WTC11 (cell line): ENCODE measurements around the gene NUP210.

ENCODE experiments used
- HMGA2 ChIP-seq: fragments of 250-450 bp; sonication (Bioruptor Pico); IDR thresholded peaks from 2 replicates; pipeline ENCODE4 v1.4.0; 2021; ENCODE audit warnings: mild to moderate bottlenecking, moderate library complexity
- SMAD4 ChIP-seq: sonication (generic); formaldehyde crosslinking; IDR thresholded peaks from 2 replicates; pipeline ENCODE4 v1.8.0; 2022; ENCODE audit warnings: mild to moderate bottlenecking, missing genetic modification reagents
- TF ChIP-seq, protein P1 (sequence below): sonication (generic); formaldehyde crosslinking; IDR thresholded peaks from 2 replicates; pipeline ENCODE4 v1.8.1; 2023; ENCODE audit warnings: mild to moderate bottlenecking, missing genetic modification reagents, moderate library complexity

DNA sequence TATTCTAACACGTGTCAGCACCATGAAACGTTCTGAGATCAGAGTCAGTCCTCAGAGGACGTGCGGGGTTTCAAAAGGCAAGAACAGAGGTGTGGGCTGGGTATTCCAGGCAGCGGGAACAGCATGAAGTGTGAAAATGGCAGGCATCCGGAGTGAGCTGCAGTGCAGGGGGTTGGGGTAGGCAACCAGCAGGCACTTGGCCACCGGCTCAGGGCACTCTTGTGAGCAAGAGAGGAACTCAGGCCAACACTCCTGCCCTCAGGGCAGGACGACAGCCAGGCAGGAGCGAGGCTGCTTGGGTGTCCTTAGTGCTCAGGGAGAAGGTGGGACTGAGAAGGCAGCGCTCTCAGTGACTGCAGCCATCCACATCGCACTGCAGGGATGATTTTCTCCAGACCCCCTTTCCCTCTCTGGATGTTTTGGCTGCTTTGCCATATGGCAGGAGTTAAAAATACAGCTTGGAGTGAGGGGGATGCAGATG is 151.1 kb downstream of the NUP210 start:
- TF ChIP-seq, protein P1, sequence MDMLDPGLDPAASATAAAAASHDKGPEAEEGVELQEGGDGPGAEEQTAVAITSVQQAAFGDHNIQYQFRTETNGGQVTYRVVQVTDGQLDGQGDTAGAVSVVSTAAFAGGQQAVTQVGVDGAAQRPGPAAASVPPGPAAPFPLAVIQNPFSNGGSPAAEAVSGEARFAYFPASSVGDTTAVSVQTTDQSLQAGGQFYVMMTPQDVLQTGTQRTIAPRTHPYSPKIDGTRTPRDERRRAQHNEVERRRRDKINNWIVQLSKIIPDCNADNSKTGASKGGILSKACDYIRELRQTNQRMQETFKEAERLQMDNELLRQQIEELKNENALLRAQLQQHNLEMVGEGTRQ = no peak
- no peak for TF ChIP-seq SMAD4
- TF ChIP-seq HMGA2 = no peak
